HFFc6 (cell line): ENCODE results near the gene IQGAP2. TPM values are rescaled to one million over a fixed set of nuclear protein-coding genes. Genes with fewer than 3 reads are reported as not detected.

ENCODE experiments used
- DNase-seq: peaks from one replicate; pipeline ENCODE4 v3.0.0-alpha.2; 2018
- H3K27ac Mint-ChIP-seq: 2 replicates; pipeline ENCODE4 v1.8.0; 2020; ENCODE audit warnings: mild to moderate bottlenecking, mixed read lengths
- H3K27me3 Mint-ChIP-seq: 2 replicates; pipeline ENCODE4 v1.8.0; 2021; ENCODE audit warnings: mild to moderate bottlenecking, moderate library complexity, mixed read lengths; ENCODE audit not compliant: insufficient read depth
- H3K36me3 Mint-ChIP-seq: 2 replicates; pipeline ENCODE4 v1.8.0; 2021; ENCODE audit warnings: low read depth, mixed read lengths
- H3K4me1 Mint-ChIP-seq: 2 replicates; pipeline ENCODE4 v1.8.0; 2020; ENCODE audit warnings: low read depth, mixed read lengths
- H3K4me3 Mint-ChIP-seq: 2 replicates; pipeline ENCODE4 v1.8.0; 2020; ENCODE audit warnings: mild to moderate bottlenecking, moderate library complexity, mixed read lengths
- H3K9me3 Mint-ChIP-seq: 2 replicates; pipeline ENCODE4 v1.8.0; 2020; ENCODE audit warnings: mild to moderate bottlenecking, mixed read lengths
- total RNA-seq, 6 experiments: library from RNA; stranded (reverse); fragmentation: NEBNext Ultra II Directional; extraction: Animal tissue kit (Norgen Biotek cat#: 25700); gene quantifications; 2 replicates in 1 of 6; 3 replicates in 5 of 6; pipeline ENCODE4 v1.2.3, GENCODE V29; 2021
- TF ChIP-seq, protein P1 (sequence below): fragments of 200-600 bp; sonication (generic); IDR thresholded peaks from 2 replicates; pipeline ENCODE4 v1.5.0; 2021; ENCODE audit warnings: antibody characterized with exemption, mild to moderate bottlenecking

IQGAP2 gene
- total RNA-seq, 6 experiments from 2014 or later = 0.09 to 0.47 (median 0.21) TPM; not detected in 1

GRCh38 chr5:76479973-76480667 is 77.0 kb downstream of the IQGAP2 start:
- Mint-ChIP-seq H3K4me3 (no peak overlapping the region), H3K9me3 (no peaks in the 10 kb centered on the region), H3K4me1 (no peaks in the 10 kb centered on the region), H3K36me3 (no peaks in the 10 kb centered on the region), H3K27me3 (peaks cover 4% of the 10 kb centered on the region), H3K27ac (no peak overlapping the region)
- no peak for DNase-seq
- TF ChIP-seq, protein P1, sequence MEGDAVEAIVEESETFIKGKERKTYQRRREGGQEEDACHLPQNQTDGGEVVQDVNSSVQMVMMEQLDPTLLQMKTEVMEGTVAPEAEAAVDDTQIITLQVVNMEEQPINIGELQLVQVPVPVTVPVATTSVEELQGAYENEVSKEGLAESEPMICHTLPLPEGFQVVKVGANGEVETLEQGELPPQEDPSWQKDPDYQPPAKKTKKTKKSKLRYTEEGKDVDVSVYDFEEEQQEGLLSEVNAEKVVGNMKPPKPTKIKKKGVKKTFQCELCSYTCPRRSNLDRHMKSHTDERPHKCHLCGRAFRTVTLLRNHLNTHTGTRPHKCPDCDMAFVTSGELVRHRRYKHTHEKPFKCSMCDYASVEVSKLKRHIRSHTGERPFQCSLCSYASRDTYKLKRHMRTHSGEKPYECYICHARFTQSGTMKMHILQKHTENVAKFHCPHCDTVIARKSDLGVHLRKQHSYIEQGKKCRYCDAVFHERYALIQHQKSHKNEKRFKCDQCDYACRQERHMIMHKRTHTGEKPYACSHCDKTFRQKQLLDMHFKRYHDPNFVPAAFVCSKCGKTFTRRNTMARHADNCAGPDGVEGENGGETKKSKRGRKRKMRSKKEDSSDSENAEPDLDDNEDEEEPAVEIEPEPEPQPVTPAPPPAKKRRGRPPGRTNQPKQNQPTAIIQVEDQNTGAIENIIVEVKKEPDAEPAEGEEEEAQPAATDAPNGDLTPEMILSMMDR = no peak

- no peaks in the 10 kb centered on the region for H3K9me3 Mint-ChIP-seq
- no peak for DNase-seq
- no peak overlapping the region for H3K27ac Mint-ChIP-seq
- H3K27me3 Mint-ChIP-seq = peaks cover 4% of the 10 kb centered on the region; the same call in 1 of the 2 replicates
- H3K4me3 Mint-ChIP-seq = no peak overlapping the region
- H3K4me1 Mint-ChIP-seq = no peaks in the 10 kb centered on the region
- no peaks in the 10 kb centered on the region for H3K36me3 Mint-ChIP-seq
- TF ChIP-seq, protein P1 = no peak
Measured at GRCh38 chr5:76482984-76483383, 79.9 kb downstream of the IQGAP2 start.

DNA sequence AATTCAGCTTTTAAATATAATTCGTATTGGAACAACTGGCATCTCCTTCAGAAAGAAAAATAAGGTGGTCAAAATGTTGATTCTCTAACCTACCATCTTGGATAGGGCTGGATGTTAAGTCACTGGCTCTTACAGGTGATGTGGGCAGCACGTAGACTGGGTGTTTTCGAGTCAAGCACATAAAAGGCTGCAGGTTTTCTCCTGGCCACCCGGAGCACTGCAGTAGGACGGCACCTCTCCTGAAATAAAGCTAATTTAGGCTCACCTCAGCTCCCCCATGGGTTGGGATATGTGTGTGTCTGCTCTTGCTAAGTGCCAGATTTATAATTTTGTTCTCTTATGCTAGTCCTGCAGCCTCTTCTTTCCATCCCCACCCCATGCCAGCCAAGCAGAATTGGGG is 80.3 kb downstream of the IQGAP2 start:
- Mint-ChIP-seq H3K27me3 (peaks cover 4% of the 10 kb centered on the region; the same call in 1 of the 2 replicates), H3K36me3 (no peaks in the 10 kb centered on the region), H3K4me3 (no peak overlapping the region), H3K9me3 (no peaks in the 10 kb centered on the region), H3K27ac (no peak overlapping the region), H3K4me1 (no peaks in the 10 kb centered on the region)
- TF ChIP-seq, protein P1 = peak; percentile 35
- DNase-seq = no peak

- H3K27me3 Mint-ChIP-seq = peaks cover 4% of the 10 kb centered on the region; the same call in 1 of the 2 replicates
- H3K36me3 Mint-ChIP-seq = no peaks in the 10 kb centered on the region
- H3K4me3 Mint-ChIP-seq = no peak overlapping the region
- no peak for DNase-seq
- TF ChIP-seq, protein P1 = no peak
- H3K27ac Mint-ChIP-seq = no peak overlapping the region
- H3K9me3 Mint-ChIP-seq = no peaks in the 10 kb centered on the region
- no peaks in the 10 kb centered on the region for H3K4me1 Mint-ChIP-seq
Measured at GRCh38 chr5:76483881-76484280, 80.8 kb downstream of the IQGAP2 start.

DNA sequence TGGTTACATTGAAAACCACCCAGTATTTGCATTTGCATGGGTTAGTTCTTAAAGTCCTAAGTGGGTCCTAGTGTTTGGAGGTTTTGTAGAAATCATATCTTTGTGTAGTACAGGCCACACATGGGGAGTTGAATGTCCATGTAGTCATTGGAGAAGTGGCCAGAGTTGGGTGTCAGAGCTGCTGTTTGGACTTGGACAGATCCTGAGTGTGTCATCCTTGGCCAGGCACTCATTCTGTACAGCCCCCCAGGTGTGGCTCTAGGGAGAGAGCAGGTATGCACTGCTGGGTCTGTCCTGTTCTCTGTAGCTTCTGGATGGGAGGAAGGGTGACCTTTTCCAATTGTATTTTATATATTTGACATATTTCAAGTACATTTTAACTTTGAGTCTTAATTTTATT is 82.4 kb downstream of the IQGAP2 start:
- TF ChIP-seq, protein P1 = no peak
- no peaks in the 10 kb centered on the region for H3K9me3 Mint-ChIP-seq
- DNase-seq = no peak
- H3K4me3 Mint-ChIP-seq = no peak overlapping the region
- no peaks in the 10 kb centered on the region for H3K36me3 Mint-ChIP-seq
- no peaks in the 10 kb centered on the region for H3K4me1 Mint-ChIP-seq
- no peak overlapping the region for H3K27ac Mint-ChIP-seq
- H3K27me3 Mint-ChIP-seq = peaks cover 3% of the 10 kb centered on the region; the same call in 1 of the 2 replicates
